Heart left ventricle (tissue), 13 donors: ENCODE measurements around the gene BCL11A.

ENCODE experiments used
- POLR2A ChIP-seq, 2 donors: fragments of 450-650 bp; IDR thresholded peaks; one replicate each; pipeline ENCODE4 v1.6.1; 2017; ENCODE audit warnings: antibody characterized with exemption in 2 of 2, mild to moderate bottlenecking in 2 of 2, moderate library complexity in 2 of 2
- TF ChIP-seq, protein P1 (sequence below), 12 donors: fragments of 200-600 bp; sonication (generic) in 4 of 12; IDR thresholded peaks; one replicate each; pipeline versions ENCODE4 v1.5.0 to v1.8.0; 2018 to 2022; ENCODE audit warnings: antibody characterized with exemption in 12 of 12, mild to moderate bottlenecking in 5 of 12
- donor health status: ischemic (EF 13 %, LVEDD 7.1; RV severe dilation, severe dysfunction).
- donor health status: DM: no; HTN: yes; CAD: no.
- donor health status: DM: no; HTN: no; CAD: no.
- donor health status: ischemic (EF 25% LVEDD 6.9; RV normal size, moderate dysfunction).
- donor health status: ischemic (EF 25% LVEDD 5.7; RV mildly dilated, moderate dysfunction).
- donor health status: ischemic (EF 35%, LVEDD 5.7; RV mildly dilated, moderate dysfunction).
- donor health status: nonischemic (EF 11% LVEDD 7.7; RV severe dilation, severe dysfunction).
- donor health status: DM: yes; HTN: yes; CAD: no.
- donor health status: PGD.
- donor health status: ischemic (EF 29% LVEDD 5.4; RV normal size, mild dysfunction).
- donor health status: nonischemic (EF 23%, LVEDD 6.1; RV moderate dilation, normal function).

DNA sequence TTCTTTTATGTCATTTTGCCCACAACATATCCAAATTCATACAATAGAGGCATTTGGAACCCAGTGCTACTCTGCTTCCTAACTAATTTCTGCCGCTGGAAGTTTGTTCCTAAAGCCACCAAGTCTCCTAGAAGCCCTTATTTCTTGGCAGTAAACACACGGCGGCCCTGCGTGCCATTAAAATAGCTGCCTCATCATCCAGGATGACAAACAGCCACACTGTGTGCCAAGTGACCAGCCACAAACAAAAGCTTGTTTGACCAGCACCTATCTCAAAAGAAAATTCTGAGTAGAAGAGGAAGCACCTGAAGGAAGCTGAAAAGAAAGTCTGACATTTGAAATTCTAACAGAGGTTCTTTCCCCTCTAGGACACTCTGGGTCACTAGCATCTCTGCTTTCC lies 64.2 kb downstream of the BCL11A start:
- TF ChIP-seq, protein P1, sequence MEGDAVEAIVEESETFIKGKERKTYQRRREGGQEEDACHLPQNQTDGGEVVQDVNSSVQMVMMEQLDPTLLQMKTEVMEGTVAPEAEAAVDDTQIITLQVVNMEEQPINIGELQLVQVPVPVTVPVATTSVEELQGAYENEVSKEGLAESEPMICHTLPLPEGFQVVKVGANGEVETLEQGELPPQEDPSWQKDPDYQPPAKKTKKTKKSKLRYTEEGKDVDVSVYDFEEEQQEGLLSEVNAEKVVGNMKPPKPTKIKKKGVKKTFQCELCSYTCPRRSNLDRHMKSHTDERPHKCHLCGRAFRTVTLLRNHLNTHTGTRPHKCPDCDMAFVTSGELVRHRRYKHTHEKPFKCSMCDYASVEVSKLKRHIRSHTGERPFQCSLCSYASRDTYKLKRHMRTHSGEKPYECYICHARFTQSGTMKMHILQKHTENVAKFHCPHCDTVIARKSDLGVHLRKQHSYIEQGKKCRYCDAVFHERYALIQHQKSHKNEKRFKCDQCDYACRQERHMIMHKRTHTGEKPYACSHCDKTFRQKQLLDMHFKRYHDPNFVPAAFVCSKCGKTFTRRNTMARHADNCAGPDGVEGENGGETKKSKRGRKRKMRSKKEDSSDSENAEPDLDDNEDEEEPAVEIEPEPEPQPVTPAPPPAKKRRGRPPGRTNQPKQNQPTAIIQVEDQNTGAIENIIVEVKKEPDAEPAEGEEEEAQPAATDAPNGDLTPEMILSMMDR (IDR thresholded peaks at IDR 0.05) = no peak
- no peak for TF ChIP-seq POLR2A (IDR thresholded peaks at IDR 0.05)
